OCI-LY7 (cell line): ENCODE data around the gene FOXG1.

Experiments
- CTCF ChIP-seq: fragments of 200-600 bp; sonication (generic); conservative IDR thresholded peaks from 2 replicates; pipeline ENCODE4 v1.5.1; 2014; ENCODE audit warnings: mild to moderate bottlenecking, antibody characterized with exemption, low read length, moderate library complexity, mixed read lengths
- EZH2phosphoT487 ChIP-seq: fragments of 200-600 bp; sonication (generic); IDR thresholded peaks from 2 replicates; pipeline ENCODE4 v1.6.1; 2018; ENCODE audit warnings: low read depth, borderline replicate concordance, mild to moderate bottlenecking, mixed run types, antibody characterized with exemption, low read length, moderate library complexity, mixed read lengths

DNA sequence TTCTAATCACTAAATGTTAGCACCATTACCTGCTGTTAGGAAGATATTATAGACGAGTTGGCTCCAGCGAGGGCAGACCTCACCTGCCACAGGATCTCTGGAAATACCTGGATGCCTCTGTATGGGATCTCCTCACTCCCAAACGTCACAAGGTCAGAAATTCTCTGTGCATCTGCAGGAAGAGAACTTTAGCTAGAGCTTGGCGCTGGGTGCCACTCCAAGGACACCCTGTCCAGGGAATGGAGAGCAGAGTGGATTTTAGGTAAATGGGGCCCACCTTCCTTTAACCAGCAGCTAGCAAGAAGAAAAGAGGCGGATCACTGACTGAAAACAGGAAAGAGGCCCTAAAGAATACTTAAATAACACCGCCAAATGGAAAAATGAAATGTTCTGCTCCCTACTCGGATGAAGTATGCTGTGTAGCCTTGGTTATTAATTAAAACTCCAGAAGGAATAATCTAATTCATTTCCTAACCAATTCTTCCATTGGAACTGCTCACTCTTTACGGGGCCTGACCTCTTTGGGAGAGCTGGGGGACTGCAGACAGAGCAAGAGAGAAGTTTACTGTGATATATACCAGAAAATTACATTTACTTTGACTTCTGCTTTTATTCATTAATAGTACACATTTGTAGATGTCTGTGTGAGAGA, 4.2 kb upstream of the FOXG1 start:
- TF ChIP-seq EZH2phosphoT487 (no peak), CTCF (no peak)
